GM10248 (cell line): Measurements from ENCODE around the gene PHF5A.
A peak's percentile ranks its signal among the peaks of the same experiment; 100 is the strongest.
"Not testable (repeated sequence)": the region's sequence is repeated elsewhere in the genome, so short reads cannot be mapped to it uniquely, and the experiment has no call there.

Source experiments
- CTCF ChIA-PET: fragments of 300-600 bp; sonication (Branson Sonifier 250); formaldehyde crosslinking; extraction: SDS; loops from one replicate; lab custom pipeline; 2021; ENCODE audit warnings: antibody characterized with exemption; lab: Yijun Ruan, JAX
- POLR2A ChIA-PET: fragments of 350-650 bp; sonication (Branson Sonifier 250); formaldehyde crosslinking; extraction: SDS; loops from one replicate; lab custom pipeline; 2020; ENCODE audit warnings: antibody characterized with exemption; lab: Yijun Ruan, JAX
- DNase-seq: peaks from one replicate; pipeline ENCODE4 v3.0.0; 2012; ENCODE audit errors: extremely low spot score
- TF ChIP-seq, protein P1 (sequence below): IDR thresholded peaks from 2 replicates; pipeline ENCODE4 v1.5.1; 2012; ENCODE audit warnings: mild to moderate bottlenecking, low read depth; ENCODE audit errors: extremely low read depth, missing control alignments, control extremely low read depth

The PHF5A gene

DNA sequence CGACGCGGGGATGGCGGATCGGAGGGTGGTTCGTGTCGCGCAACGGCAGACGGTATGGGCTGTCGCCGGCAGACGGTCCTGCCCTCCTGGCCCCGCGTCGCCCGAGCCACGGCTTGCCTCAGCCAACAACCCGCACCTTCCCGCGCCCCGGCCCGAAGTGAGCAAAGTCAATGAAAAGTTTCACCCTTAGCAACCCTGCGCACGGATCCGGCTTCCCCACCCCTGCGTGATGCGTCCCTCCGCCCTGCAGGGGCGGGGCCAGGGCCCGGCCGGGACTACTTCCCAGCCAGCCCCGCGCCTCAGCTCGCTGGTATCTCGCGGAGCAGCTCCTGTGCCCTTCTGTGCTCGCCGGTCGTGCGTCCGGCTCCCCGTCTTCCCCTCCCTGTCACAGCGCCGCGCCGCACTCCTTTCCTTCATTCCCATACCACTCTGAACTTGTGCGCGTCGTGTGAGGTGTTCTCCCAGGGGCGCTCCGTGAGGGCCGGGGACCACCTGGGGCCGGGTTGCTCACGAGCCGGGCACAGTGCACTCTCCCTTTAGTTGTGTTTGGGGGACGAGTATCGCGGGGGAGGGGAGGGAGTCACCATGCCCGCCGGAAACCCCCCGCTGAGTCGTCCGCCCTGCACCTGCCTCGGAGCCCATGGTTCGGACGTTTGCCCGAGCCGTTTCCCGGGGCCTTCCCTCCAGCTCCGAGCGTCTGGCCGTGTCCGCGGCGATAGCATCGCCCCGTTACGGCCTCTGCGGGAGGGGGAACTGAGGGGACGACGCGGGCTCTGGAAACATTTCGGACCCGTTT lies 21.7 kb downstream of the PHF5A start, which contains the start of gene TOB2:
Gene TOB2, minus strand, starts transcription at position 163 of the 796 bp plus-strand sequence. CDS start 9,456 bp downstream, outside the sequence.
- peak; percentile 86 for DNase-seq
- CTCF ChIA-PET = interaction anchor here (1.1 to 1.4 kb wide), 4 partner anchors 37 to 70 kb away, joined by 3 to 5 read pairs (median 3); no protein-coding TSS in a partner anchor
- POLR2A ChIA-PET = interaction anchor here (0.6 to 2.6 kb wide), 18 partner anchors 9 to 260 kb away, joined by 3 to 42 read pairs (median 4); partner anchors contain the start of genes ACO2, DESI1, PHF5A and PMM1
- TF ChIP-seq, protein P1, sequence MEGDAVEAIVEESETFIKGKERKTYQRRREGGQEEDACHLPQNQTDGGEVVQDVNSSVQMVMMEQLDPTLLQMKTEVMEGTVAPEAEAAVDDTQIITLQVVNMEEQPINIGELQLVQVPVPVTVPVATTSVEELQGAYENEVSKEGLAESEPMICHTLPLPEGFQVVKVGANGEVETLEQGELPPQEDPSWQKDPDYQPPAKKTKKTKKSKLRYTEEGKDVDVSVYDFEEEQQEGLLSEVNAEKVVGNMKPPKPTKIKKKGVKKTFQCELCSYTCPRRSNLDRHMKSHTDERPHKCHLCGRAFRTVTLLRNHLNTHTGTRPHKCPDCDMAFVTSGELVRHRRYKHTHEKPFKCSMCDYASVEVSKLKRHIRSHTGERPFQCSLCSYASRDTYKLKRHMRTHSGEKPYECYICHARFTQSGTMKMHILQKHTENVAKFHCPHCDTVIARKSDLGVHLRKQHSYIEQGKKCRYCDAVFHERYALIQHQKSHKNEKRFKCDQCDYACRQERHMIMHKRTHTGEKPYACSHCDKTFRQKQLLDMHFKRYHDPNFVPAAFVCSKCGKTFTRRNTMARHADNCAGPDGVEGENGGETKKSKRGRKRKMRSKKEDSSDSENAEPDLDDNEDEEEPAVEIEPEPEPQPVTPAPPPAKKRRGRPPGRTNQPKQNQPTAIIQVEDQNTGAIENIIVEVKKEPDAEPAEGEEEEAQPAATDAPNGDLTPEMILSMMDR = no peak

DNA sequence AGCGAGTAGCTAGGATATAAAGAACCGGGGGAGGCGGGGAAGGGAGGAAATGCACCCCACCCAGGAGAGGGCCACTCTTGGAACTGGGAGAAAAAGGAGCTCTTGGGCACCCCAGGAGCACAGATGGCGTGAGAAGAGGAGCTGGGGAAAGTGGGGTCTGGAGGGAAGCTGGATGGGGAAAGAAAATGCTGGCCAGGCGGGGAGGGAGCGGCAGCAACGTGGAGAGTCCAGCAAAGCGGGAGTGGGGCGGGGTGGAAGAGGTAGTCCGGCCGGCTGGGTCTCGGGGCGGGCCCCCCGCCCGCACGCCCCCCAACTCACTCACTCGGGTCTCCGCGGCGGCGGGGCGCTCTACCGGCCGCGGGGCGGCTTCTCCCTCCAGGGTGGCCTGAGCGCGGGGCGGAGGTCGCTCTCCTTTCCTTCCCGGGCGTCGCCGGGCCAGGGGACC lies 22.4 kb downstream of the PHF5A start:
- CTCF ChIA-PET = interaction anchor here (1.1 to 1.4 kb wide), 6 partner anchors 36 to 97 kb away, joined by 3 to 5 read pairs (median 4); no protein-coding TSS in a partner anchor
- DNase-seq = no peak
- POLR2A ChIA-PET = interaction anchor here (0.6 to 2.6 kb wide), 18 partner anchors 9 to 260 kb away, joined by 3 to 42 read pairs (median 4); partner anchors contain the start of genes ACO2, DESI1, PHF5A and PMM1
- TF ChIP-seq, protein P1 = no peak

DNA sequence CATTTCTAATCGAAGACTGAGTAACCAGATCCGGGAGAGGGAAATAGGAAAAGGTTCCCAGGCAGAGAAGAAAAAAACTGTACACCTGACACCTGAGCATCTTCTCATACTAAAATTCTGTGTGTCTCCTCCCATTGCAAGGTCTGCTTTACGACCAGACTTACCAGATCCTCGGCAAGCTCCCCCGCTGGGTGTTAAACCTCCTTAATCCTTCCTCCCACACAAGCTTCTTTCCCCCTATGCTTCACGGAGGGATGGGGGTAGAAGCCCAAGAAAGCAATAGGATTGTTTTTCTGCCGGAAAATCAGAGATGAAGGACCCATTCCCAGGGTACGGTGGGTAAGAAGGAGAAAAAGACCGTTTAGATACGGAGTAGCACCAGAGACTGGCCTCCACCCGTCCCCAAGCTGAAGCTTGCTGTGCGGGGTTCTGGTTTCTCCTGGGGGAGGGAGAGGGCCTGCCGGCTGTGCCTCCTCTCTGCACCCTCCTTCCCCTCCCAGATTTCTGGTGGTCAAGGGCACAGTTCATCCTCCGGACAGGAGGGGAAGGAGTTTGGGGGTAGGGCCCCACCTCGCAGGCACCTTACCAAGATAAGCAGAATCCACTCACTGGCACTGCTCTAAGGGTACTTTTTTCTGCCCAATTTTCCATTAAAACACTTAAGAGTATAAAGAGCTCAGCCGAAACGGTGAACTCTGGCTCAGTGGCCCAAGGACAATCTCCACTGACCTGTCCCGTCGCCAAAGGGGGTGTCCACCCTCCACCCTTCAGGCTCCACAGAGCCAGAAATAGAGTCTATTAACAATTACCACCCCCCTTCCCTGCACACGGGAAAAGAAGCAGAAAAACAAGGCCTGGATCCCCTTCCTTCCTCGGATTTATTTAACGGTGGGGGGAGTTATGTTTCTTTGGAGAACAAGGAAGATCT lies 23.1 kb downstream of the PHF5A start:
- ChIA-PET POLR2A (interaction anchor here (0.7 to 2.6 kb wide), 16 partner anchors 9 to 259 kb away, joined by 3 to 42 read pairs (median 3); partner anchors contain the start of genes ACO2, DESI1, PHF5A and TEF), CTCF (interaction anchor here (1.1 to 1.6 kb wide), 4 partner anchors 41 to 98 kb away, joined by 3 to 5 read pairs (median 4); no protein-coding TSS in a partner anchor)
- TF ChIP-seq, protein P1 = no peak
- no peak for DNase-seq

DNA sequence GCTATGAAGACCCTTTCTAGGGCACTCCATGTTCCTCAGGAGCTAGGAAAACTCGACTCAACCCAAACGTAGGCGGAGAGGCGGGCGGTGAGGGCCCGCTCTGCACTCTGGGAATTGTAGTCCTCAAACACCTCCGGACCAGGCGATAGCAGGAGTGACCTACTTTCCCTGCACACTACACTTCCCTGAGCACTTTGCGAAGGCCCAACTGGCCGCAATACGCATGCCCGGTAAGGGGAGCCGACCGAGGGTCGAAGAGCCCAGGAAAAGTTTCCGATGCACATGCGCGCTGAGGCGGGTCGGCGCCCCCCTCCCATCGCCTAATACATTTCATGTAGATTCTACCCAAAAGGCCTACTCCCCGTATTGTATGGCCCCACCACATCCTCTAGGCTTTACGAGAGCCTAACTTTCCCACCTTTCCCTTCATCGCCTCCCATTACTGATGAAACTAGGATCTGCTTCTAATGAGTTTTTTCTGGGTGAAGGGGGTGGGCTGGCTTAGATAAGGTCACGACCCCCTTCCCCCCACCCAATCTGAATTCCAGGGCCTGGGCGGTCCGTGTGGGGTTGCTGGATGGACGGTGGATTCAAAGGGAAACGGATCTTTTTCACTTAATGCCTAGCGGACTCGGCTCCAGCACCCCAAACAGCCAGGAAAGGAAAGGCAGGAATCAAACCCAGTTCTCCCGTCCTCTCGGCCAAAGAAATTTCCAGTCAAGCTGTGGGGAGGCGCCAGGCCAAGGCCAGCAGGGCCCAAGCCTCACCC lies 23.9 kb downstream of the PHF5A start:
- DNase-seq = peak; percentile 88
- CTCF ChIA-PET = interaction anchor here (1.2 to 1.6 kb wide), 3 partner anchors 41 to 99 kb away, joined by 4 to 5 read pairs (median 4); no protein-coding TSS in a partner anchor
- POLR2A ChIA-PET = interaction anchor here (0.7 to 2.6 kb wide), 9 partner anchors 9 to 177 kb away, joined by 3 to 42 read pairs (median 3); partner anchors contain the start of genes ACO2, DESI1, PHF5A and TEF
- TF ChIP-seq, protein P1 = no peak

DNA sequence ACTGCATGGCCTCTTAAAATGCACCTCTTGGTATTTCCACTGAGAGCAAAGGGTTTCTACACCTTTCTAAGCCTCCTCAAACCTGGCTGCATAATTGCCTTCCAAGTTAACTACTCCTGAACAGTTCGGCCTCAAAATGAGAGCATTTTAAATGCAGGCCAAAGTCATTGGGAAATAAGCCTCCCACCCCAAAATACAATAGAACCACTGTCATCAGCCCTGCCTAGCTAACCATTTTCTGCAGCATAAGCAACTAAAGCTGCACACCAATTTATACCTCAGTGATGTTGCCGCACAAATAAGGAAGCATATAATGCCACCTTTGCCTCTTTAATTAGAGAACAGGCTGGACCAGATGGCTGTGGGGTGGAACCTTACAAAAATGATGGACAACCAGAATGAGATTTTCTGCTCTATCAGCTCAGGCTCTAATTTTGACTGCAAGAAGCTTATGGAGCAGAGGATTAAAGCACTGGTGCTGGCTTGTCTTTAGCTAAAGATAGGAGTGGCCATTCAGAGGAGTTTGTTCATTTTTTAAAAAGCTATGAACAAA lies 26.2 kb downstream of the PHF5A start:
- no peak for DNase-seq
- CTCF ChIA-PET = interaction anchor here (0.8 to 1.6 kb wide), 3 partner anchors 14 to 38 kb away, joined by 3 to 4 read pairs (median 3); no protein-coding TSS in a partner anchor
- POLR2A ChIA-PET = interaction anchor here (0.9 kb wide), 1 partner anchor 36 kb away, joined by 3 read pairs; no protein-coding TSS in a partner anchor
- TF ChIP-seq, protein P1 = no peak

DNA sequence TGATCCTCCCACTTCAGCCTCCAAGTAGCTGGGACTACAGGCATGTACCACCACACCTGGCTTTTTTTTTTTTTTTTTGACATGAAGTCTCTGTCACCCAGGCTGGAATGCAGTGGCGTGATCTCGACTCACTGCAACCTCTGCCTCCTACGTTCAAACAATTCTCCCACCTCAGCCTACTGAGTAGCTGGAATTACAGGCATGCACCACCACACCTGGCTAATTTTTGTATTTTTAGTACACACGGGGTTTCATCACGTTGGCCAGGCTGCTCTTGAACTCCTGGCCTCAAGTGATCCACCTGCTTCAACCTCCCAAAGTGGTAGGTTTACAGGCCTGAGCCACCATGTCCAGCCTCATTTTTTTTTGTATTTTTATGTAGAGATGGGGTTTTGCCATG lies 28.0 kb downstream of the PHF5A start:
- POLR2A ChIA-PET, DNase-seq, CTCF ChIA-PET: not testable (repeated sequence)
